Stimulated activated CD4-positive, alpha-beta T cell treated with anti-CD3 and anti-CD28 coated beads, Interleukin-1b, Interleukin-23, amount 100 ng/mL, for 48 hours (primary cell): ENCODE data around the gene CEP112.
"Not testable (repeated sequence)": the region's sequence is repeated elsewhere in the genome, so short reads cannot be mapped to it uniquely, and the experiment has no call there.

Source experiments
- DNase-seq: peaks from one replicate; pipeline ENCODE4 v3.0.0-alpha.2; 2020

The CEP112 gene

GRCh38 chr17:66149562-66149961, 42.4 kb downstream of the CEP112 start:
- no peak for DNase-seq

GRCh38 chr17:66146394-66146793, 45.5 kb downstream of the CEP112 start:
- no peak for DNase-seq

GRCh38 chr17:66143657-66144282, 48.2 kb downstream of the CEP112 start:
- DNase-seq: no peak

- no peak for DNase-seq
Measured at GRCh38 chr17:66142428-66142827, 49.5 kb downstream of the CEP112 start.

GRCh38 chr17:66138120-66138519, 53.8 kb downstream of the CEP112 start:
- no peak for DNase-seq

- DNase-seq: no peak
Measured at GRCh38 chr17:66135896-66136295, 56.0 kb downstream of the CEP112 start.

GRCh38 chr17:66135219-66135618, 56.7 kb downstream of the CEP112 start:
- no peak for DNase-seq

- no peak for DNase-seq
Measured at GRCh38 chr17:66129759-66130158, 62.2 kb downstream of the CEP112 start.

GRCh38 chr17:66126231-66126630, 65.7 kb downstream of the CEP112 start:
- no peak for DNase-seq

GRCh38 chr17:66123163-66123562, 68.8 kb downstream of the CEP112 start:
- DNase-seq: no peak

GRCh38 chr17:66115246-66115645, 76.7 kb downstream of the CEP112 start:
- DNase-seq: no peak

- no peak for DNase-seq
Measured at GRCh38 chr17:66114609-66115008, 77.3 kb downstream of the CEP112 start.

GRCh38 chr17:66107731-66108130, 84.2 kb downstream of the CEP112 start:
- no peak for DNase-seq

- no peak for DNase-seq
Measured at GRCh38 chr17:66098040-66098439, 93.9 kb downstream of the CEP112 start.

GRCh38 chr17:66094727-66095126, 97.2 kb downstream of the CEP112 start:
- DNase-seq: no peak

GRCh38 chr17:66091445-66092080, 100.4 kb downstream of the CEP112 start:
- DNase-seq: no peak

GRCh38 chr17:66089764-66090163, 102.2 kb downstream of the CEP112 start:
- no peak for DNase-seq

GRCh38 chr17:66088173-66088572, 103.8 kb downstream of the CEP112 start:
- DNase-seq: no peak

GRCh38 chr17:66087073-66087472, 104.9 kb downstream of the CEP112 start:
- no peak for DNase-seq

GRCh38 chr17:66085221-66085620, 106.7 kb downstream of the CEP112 start:
- no peak for DNase-seq

GRCh38 chr17:66080670-66081069, 111.3 kb downstream of the CEP112 start:
- DNase-seq: not testable (repeated sequence)

GRCh38 chr17:66076546-66077190, 115.3 kb downstream of the CEP112 start:
- no peak for DNase-seq

- no peak for DNase-seq
Measured at GRCh38 chr17:66073384-66073783, 118.5 kb downstream of the CEP112 start.

- DNase-seq: no peak
Measured at GRCh38 chr17:66063686-66064085, 128.2 kb downstream of the CEP112 start.
